SK-N-SH (cell line): ENCODE data around the gene FAM200C. TPM values are rescaled to one million over a fixed set of nuclear protein-coding genes. Genes with fewer than 3 reads are reported as not detected.

ENCODE experiments used
- CTCF ChIA-PET: fragments of 300-600, 350-600 bp; formaldehyde crosslinking; extraction: SDS; loops from one replicate; lab custom pipeline; 2021; lab: Yijun Ruan, JAX
- POLR2A ChIA-PET: fragments of 350-600 bp; sonication (Branson Sonifier 250); formaldehyde crosslinking; extraction: SDS; loops from one replicate; lab custom pipeline; 2020; ENCODE audit warnings: antibody characterized with exemption, inconsistent platforms; lab: Yijun Ruan, JAX
- DNase-seq: peaks from one replicate; pipeline ENCODE4 v3.0.0; 2012
- H2AFZ ChIP-seq: fragments of 200-600 bp; sonication (generic); 2 replicates; pipeline ENCODE4 v1.8.1; 2016; ENCODE audit warnings: antibody characterized with exemption, mild to moderate bottlenecking, low read depth
- H3F3A ChIP-seq: fragments of 200-600 bp; sonication (generic); replicated peaks from 2 replicates; pipeline ENCODE3; 2016; ENCODE audit warnings: antibody characterized with exemption, mild to moderate bottlenecking; ENCODE audit not compliant: insufficient read depth
- H3K27ac ChIP-seq, 2 experiments: fragments of 200-500 bp in 1 of 2; fragments of 200-600 bp in 1 of 2; sonication (Bioruptor generic) in 1 of 2; sonication (generic), shearing (Covaris generic) in 1 of 2; 2 replicates each; pipeline versions ENCODE4 v1.5.1 to v1.6.1; 2014 to 2016; ENCODE audit warnings: low read depth in 2 of 2, inconsistent platforms in 1 of 2, low read length in 1 of 2, mild to moderate bottlenecking in 1 of 2, mixed read lengths in 1 of 2
- H3K27me3 ChIP-seq: fragments of 200-600 bp; sonication (generic), shearing (Covaris generic); 2 replicates; pipeline ENCODE4 v1.6.1; 2016; ENCODE audit warnings: mixed run types; ENCODE audit not compliant: insufficient read depth
- H3K36me3 ChIP-seq, 2 experiments: fragments of 200-500 bp in 1 of 2; fragments of 200-600 bp in 1 of 2; sonication (Bioruptor generic) in 1 of 2; sonication (generic) in 1 of 2; replicated peaks in 1 of 2; 2 replicates each; pipeline versions ENCODE3 to v1.5.1; 2014 to 2016; ENCODE audit warnings: low read length in 1 of 2, mild to moderate bottlenecking in 1 of 2; ENCODE audit not compliant: insufficient read depth in 2 of 2, control insufficient read depth in 1 of 2
- H3K4me1 ChIP-seq, 2 experiments: fragments of 200-500 bp in 1 of 2; fragments of 200-600 bp in 1 of 2; sonication (Bioruptor generic) in 1 of 2; sonication (generic), shearing (Covaris generic) in 1 of 2; 2 replicates each; pipeline versions ENCODE4 v1.5.1 to v1.6.1; 2014 to 2016; ENCODE audit warnings: low read depth in 1 of 2, low read length in 1 of 2, mixed run types in 1 of 2; ENCODE audit not compliant: insufficient read depth in 2 of 2, control insufficient read depth in 1 of 2
- H3K4me2 ChIP-seq: fragments of 200-600 bp; sonication (generic), shearing (Covaris generic); 2 replicates; pipeline ENCODE4 v1.6.1; 2017; ENCODE audit warnings: mixed run types
- H3K4me3 ChIP-seq, 2 experiments: fragments of 200-500 bp in 1 of 2; fragments of 200-600 bp in 1 of 2; sonication (Bioruptor generic) in 1 of 2; sonication (generic), shearing (Covaris generic) in 1 of 2; 2 replicates each; pipeline versions ENCODE4 v1.5.1 to v1.8.1; 2014 to 2016; ENCODE audit warnings: low read depth in 2 of 2, inconsistent platforms in 1 of 2, low read length in 1 of 2, mild to moderate bottlenecking in 1 of 2, mixed read lengths in 1 of 2, moderate library complexity in 1 of 2
- H3K79me2 ChIP-seq: fragments of 200-600 bp; sonication (generic); 2 replicates; pipeline ENCODE4 v1.8.1; 2017; ENCODE audit warnings: mild to moderate bottlenecking; ENCODE audit not compliant: insufficient read depth
- H3K9ac ChIP-seq: fragments of 200-600 bp; sonication (generic); 2 replicates; pipeline ENCODE4 v1.6.1; 2017; ENCODE audit warnings: mixed run types
- H3K9me2 ChIP-seq: fragments of 200-600 bp; sonication (generic); 2 replicates; pipeline ENCODE4 v1.6.1; 2017; ENCODE audit warnings: mixed run types
- H3K9me3 ChIP-seq: fragments of 200-600 bp; sonication (generic); 2 replicates; pipeline ENCODE4 v1.6.1; 2017; ENCODE audit warnings: mixed run types, mild to moderate bottlenecking, moderate library complexity
- H4K20me1 ChIP-seq: fragments of 200-600 bp; sonication (generic); 2 replicates; pipeline ENCODE4 v1.6.1; 2017; ENCODE audit warnings: mild to moderate bottlenecking, mixed run types; ENCODE audit not compliant: insufficient read depth
- CHD2 ChIP-seq: fragments of 150-350 bp; IDR thresholded peaks from 2 replicates; pipeline ENCODE4 v1.6.1; 2018; ENCODE audit warnings: low read length; ENCODE audit not compliant: partially characterized antibody
- FOXM1 ChIP-seq: IDR thresholded peaks from 2 replicates; pipeline ENCODE4 v1.4.0; 2012; ENCODE audit warnings: low read depth, mild to moderate bottlenecking
- GABPA ChIP-seq: IDR thresholded peaks from 2 replicates; pipeline ENCODE4 v1.4.0; 2012; ENCODE audit warnings: low read depth, mild to moderate bottlenecking
- GATA2 ChIP-seq: sonication (generic); formaldehyde crosslinking; IDR thresholded peaks from 2 replicates; pipeline ENCODE4 v1.5.0; 2020; ENCODE audit warnings: mild to moderate bottlenecking, missing genetic modification reagents
- JUND ChIP-seq: IDR thresholded peaks from 2 replicates; pipeline ENCODE4 v1.4.0; 2012
- MAX ChIP-seq: IDR thresholded peaks from 2 replicates; pipeline ENCODE4 v1.4.0; 2012; ENCODE audit warnings: low read depth
- MXI1 ChIP-seq: IDR thresholded peaks from 2 replicates; pipeline ENCODE4 v1.6.1; 2012; ENCODE audit warnings: mild to moderate bottlenecking, low read depth, low read length, improper control_type of control experiment
- NFIC ChIP-seq: IDR thresholded peaks from 2 replicates; pipeline ENCODE4 v1.4.0; 2012; ENCODE audit warnings: borderline replicate concordance
- NRF1 ChIP-seq: IDR thresholded peaks from 2 replicates; pipeline ENCODE4 v1.6.1; 2012; ENCODE audit warnings: low read depth, mild to moderate bottlenecking, low read length
- RXRA ChIP-seq: IDR thresholded peaks from 2 replicates; pipeline ENCODE4 v1.4.0; 2012; ENCODE audit warnings: low read depth, mild to moderate bottlenecking, borderline replicate concordance
- SIN3A ChIP-seq: IDR thresholded peaks from 2 replicates; pipeline ENCODE4 v1.6.1; 2012; ENCODE audit warnings: low read depth, mild to moderate bottlenecking, low read length, moderate library complexity, borderline replicate concordance
- TEAD4 ChIP-seq: IDR thresholded peaks from 2 replicates; pipeline ENCODE4 v1.4.0; 2012; ENCODE audit warnings: mild to moderate bottlenecking, borderline replicate concordance; ENCODE audit not compliant: insufficient read depth
- USF1 ChIP-seq: IDR thresholded peaks from 2 replicates; pipeline ENCODE4 v1.4.0; 2012; ENCODE audit warnings: low read depth, borderline replicate concordance
- USF2 ChIP-seq: fragments of 150-350 bp; IDR thresholded peaks from 2 replicates; pipeline ENCODE4 v1.6.1; 2017; ENCODE audit warnings: antibody characterized with exemption, low read length, low read depth, borderline replicate concordance
- YY1 ChIP-seq: IDR thresholded peaks from 2 replicates; pipeline ENCODE4 v1.4.0; 2012; ENCODE audit warnings: low read depth, mild to moderate bottlenecking
- WGBS: methylation state at CpG from one replicate; pipeline ENCODE4 v1.1.6; 2017; ENCODE audit warnings: low lambda C conversion rate; 5-methylcytosine and 5-hydroxymethylcytosine counted together
- polyA plus RNA-seq, 3 experiments: library from polyadenylated mRNA; depleted of rRNA; stranded (reverse); fragments of >200 nt; gene quantifications; 2 replicates each; pipeline ENCODE4 v1.2.3, GENCODE V29; 2012
- TF ChIP-seq, protein P1 (sequence below): IDR thresholded peaks from 2 replicates; pipeline ENCODE4 v1.6.1; 2012; ENCODE audit warnings: mild to moderate bottlenecking, low read depth, low read length, moderate library complexity

Gene FAM200C
- polyA plus RNA-seq, 1 of the 3 experiments (the other 2 are of a cell fraction) = 1.5 TPM

DNA sequence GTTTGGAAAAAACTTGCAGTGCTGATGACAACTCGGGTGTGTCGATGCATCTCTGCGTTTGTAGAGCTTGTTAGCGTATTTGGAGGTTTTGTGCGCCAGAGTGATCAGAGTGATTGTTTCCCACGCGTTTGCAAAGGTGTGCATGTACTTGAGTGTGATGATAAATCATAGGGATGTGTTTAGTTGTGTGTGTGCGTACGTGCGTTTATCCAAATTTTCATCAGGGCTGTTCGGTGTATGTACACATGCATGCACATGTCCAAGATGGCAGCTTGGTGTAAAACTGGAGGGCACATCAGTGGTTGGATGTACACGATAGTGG lies 29.2 kb downstream of the FAM200C start:
- peak overlapping the region; percentile 69 for H3K4me2 ChIP-seq
- peak overlapping the region; percentile 67; the same call in 1 of the 2 replicates for H2AFZ ChIP-seq
- H3K4me1 ChIP-seq = peaks cover 0 to 10% of the 10 kb centered on the region in 2 experiments; a peak in 1 of 4 replicates
- H3K9me2 ChIP-seq = no peaks in the 10 kb centered on the region
- no peaks in the 10 kb centered on the region; the same call in 1 of the 2 replicates for H3K27me3 ChIP-seq
- no peak overlapping the region; the same call in 1 of the 2 replicates for H3K9ac ChIP-seq
- ChIA-PET CTCF (interaction anchor here (0.7 to 2.9 kb wide), 9 partner anchors 8 to 349 kb away, joined by 3 to 16 read pairs (median 3); no protein-coding TSS in a partner anchor), POLR2A (interaction anchor here (0.8 kb wide), 1 partner anchor 10 kb away, joined by 4 read pairs; no protein-coding TSS in a partner anchor)
- TF ChIP-seq YY1 (no peak), NRF1 (no peak), GABPA (no peak), USF2 (no peak), RXRA (no peak), CHD2 (no peak), MXI1 (no peak), FOXM1 (no peak)
- TF ChIP-seq, protein P1, sequence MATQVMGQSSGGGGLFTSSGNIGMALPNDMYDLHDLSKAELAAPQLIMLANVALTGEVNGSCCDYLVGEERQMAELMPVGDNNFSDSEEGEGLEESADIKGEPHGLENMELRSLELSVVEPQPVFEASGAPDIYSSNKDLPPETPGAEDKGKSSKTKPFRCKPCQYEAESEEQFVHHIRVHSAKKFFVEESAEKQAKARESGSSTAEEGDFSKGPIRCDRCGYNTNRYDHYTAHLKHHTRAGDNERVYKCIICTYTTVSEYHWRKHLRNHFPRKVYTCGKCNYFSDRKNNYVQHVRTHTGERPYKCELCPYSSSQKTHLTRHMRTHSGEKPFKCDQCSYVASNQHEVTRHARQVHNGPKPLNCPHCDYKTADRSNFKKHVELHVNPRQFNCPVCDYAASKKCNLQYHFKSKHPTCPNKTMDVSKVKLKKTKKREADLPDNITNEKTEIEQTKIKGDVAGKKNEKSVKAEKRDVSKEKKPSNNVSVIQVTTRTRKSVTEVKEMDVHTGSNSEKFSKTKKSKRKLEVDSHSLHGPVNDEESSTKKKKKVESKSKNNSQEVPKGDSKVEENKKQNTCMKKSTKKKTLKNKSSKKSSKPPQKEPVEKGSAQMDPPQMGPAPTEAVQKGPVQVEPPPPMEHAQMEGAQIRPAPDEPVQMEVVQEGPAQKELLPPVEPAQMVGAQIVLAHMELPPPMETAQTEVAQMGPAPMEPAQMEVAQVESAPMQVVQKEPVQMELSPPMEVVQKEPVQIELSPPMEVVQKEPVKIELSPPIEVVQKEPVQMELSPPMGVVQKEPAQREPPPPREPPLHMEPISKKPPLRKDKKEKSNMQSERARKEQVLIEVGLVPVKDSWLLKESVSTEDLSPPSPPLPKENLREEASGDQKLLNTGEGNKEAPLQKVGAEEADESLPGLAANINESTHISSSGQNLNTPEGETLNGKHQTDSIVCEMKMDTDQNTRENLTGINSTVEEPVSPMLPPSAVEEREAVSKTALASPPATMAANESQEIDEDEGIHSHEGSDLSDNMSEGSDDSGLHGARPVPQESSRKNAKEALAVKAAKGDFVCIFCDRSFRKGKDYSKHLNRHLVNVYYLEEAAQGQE = no peak
- H3K4me3 ChIP-seq = peak overlapping the region; percentile 59 to 63
- H3K9me3 ChIP-seq = no peaks in the 10 kb centered on the region
- no peaks in the 10 kb centered on the region for H4K20me1 ChIP-seq
- H3K79me2 ChIP-seq = no peaks in the 10 kb centered on the region
- no peaks in the 10 kb centered on the region for H3F3A ChIP-seq
- no peaks in the 10 kb centered on the region for H3K36me3 ChIP-seq
- 64% methylated on average over 12 of the region's 12 CpGs for WGBS
- DNase-seq = no peak
- no peak overlapping the region for H3K27ac ChIP-seq

DNA sequence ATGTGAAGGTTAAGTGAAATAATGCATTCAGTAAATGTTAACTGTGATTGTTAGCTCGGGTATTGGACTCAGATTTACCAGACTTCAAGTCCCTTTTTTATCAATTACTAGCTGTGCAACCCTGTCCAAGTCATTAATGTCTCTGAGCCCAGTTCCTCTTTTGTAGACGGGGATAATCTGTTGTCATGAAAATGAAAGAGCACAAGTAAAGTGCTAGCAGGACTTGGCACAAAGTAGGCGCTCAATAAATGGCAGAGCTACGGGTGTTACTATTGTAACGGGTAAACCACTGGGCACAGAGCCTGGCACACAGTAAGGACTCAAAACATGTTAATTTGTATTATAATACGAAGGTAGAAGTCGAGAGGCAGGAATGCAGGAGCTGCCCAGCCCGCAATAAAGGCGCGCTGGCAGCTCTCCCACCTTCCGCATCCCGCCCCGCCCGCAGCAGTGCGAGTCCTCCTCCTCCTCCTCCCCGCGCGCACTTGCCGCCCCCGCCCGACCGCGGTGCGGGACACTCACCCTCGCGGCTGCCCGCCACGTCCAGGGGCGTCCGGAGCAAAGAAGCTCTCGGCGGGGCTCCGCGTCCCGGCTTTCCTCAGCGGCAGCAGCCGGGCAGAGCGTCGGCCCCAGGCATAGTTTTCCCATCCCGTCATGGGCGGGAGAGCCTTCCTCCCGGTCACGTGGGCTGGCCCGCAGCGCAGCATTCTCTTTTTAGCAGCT lies 29.7 kb downstream of the FAM200C start, which contains the start of gene C1QTNF2:
Gene C1QTNF2 (minus strand): TSS at position 637 of the 723 bp plus-strand sequence. CDS start 15,615 bp downstream, outside the sequence.
- POLR2A ChIA-PET = interaction anchor here (0.8 kb wide), 1 partner anchor 10 kb away, joined by 4 read pairs; no protein-coding TSS in a partner anchor
- H3K27me3 ChIP-seq = no peaks in the 10 kb centered on the region; the same call in 1 of the 2 replicates
- H3K4me2 ChIP-seq = peak within 1 kb of the TSS; percentile 69
- 6% methylated on average over 34 of the region's 45 CpGs for WGBS
- no peaks in the 10 kb centered on the region for H3K9me2 ChIP-seq
- peak; percentile 77 for DNase-seq
- H3K4me3 ChIP-seq = peak within 1 kb of the TSS; percentile 59 to 63
- H3K4me1 ChIP-seq = peaks cover 0 to 10% of the 10 kb centered on the region in 2 experiments; a peak in 1 of 4 replicates
- H3F3A ChIP-seq = no peaks in the 10 kb centered on the region
- no peaks in the 10 kb centered on the region for H4K20me1 ChIP-seq
- H2AFZ ChIP-seq = peak within 1 kb of the TSS; percentile 67
- no peaks in the 10 kb centered on the region for H3K36me3 ChIP-seq
- H3K79me2 ChIP-seq = no peaks in the 10 kb centered on the region
- H3K9me3 ChIP-seq = no peaks in the 10 kb centered on the region
- peak within 1 kb of the TSS; percentile 60; the same call in 1 of the 2 replicates for H3K9ac ChIP-seq
- H3K27ac ChIP-seq = no peak within 1 kb of the TSS
- CTCF ChIA-PET = interaction anchor here (0.5 to 2.9 kb wide), 11 partner anchors 9 to 1111 kb away, joined by 3 to 16 read pairs (median 4); no protein-coding TSS in a partner anchor
- peak; percentile 93 for TF ChIP-seq USF1
- peak; percentile 16; the same call in 1 of the 2 replicates for TF ChIP-seq JUND
- TF ChIP-seq SIN3A = no peak
- TF ChIP-seq CHD2 = no peak
- peak; percentile 96 for TF ChIP-seq MAX
- peak; percentile 57 for TF ChIP-seq USF2
- TF ChIP-seq NFIC = peak; percentile 8; the same call in 1 of the 2 replicates
- no peak for TF ChIP-seq GATA2 (CRISPR knock-in tag)
- 0 out of 2 replicates have a peak, but pooled peaks have one; percentile 34 for TF ChIP-seq TEAD4
- TF ChIP-seq MXI1 = peak; percentile 14; the same call in 1 of the 2 replicates
